LNCaP clone FGC (cell line): ENCODE data around the gene ACBD3.

Experiments used
- DNase-seq: peaks from one replicate; pipeline ENCODE4 v3.0.0-alpha.2; 2011; ENCODE audit warnings: low read depth
- H3K4me3 ChIP-seq: 2 replicates; pipeline ENCODE4 v1.5.1; 2011; ENCODE audit warnings: mild to moderate bottlenecking, low read depth, low read length, control low read depth
- CTCF ChIP-seq: IDR thresholded peaks from 2 replicates; pipeline ENCODE4 v1.5.1; 2012; ENCODE audit warnings: mild to moderate bottlenecking; ENCODE audit not compliant: control insufficient read depth, insufficient read depth; ENCODE audit errors: extremely low read depth

Gene ACBD3

DNA sequence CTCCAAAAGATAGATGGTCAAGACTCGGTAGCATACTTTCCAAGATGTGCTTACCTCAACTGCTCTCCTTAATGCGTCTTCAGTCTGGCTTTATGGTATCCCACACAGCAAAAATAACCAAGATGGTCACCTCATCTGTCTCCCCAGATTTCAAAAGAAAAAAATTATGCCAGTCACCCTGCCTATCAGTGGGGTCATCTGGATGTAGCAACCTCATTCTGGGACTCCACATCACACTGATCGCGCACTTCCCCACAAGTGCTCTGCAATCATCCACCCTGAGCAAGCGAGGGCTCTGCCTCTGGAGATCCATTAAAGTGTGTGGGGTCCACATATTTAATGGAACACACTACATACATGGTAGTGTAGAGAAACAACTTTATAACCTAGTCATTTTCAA lies 42.5 kb downstream of the ACBD3 start:
- no peak for DNase-seq
- no peak for TF ChIP-seq CTCF
- no peak overlapping the region for H3K4me3 ChIP-seq

GRCh38 chr1:226135709-226136108 lies 50.8 kb downstream of the ACBD3 start:
- no peak for TF ChIP-seq CTCF
- H3K4me3 ChIP-seq: no peak overlapping the region
- DNase-seq: no peak

DNA sequence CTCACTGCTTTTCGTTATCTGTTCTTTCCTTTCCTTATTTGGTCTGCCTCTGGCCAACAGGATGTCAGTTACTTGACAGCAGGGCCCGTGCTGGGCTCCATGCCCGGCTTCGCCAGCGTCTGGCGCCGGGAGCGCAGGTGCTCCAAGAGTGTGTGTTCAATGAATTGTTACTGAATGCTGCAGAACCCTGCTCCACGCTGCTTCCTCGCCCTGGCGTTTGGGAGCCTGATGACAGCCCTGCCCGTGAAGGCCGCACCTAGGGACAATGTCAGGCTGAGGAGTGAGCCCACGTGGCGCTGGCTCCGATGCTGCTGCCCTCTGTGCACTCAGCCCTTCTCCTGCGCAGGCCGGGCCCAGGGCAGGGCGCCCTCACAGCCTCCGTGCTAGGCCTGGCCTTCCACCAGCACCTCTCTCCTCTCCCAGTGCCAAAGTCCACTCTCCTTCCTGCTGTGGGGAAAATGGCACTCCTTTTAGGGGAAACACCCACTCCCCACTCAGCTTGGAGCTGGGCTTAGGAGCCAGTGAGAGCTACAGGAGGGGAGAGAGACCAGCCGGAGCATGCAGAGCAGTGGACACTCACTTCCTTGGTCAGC lies 51.4 kb downstream of the ACBD3 start:
- peak; percentile 86 for DNase-seq
- no peak for TF ChIP-seq CTCF
- H3K4me3 ChIP-seq: no peak overlapping the region

- DNase-seq: no peak
- H3K4me3 ChIP-seq: no peak overlapping the region
- TF ChIP-seq CTCF: no peak
Observed at GRCh38 chr1:226134170-226135058, 52.1 kb downstream of the ACBD3 start.

DNA sequence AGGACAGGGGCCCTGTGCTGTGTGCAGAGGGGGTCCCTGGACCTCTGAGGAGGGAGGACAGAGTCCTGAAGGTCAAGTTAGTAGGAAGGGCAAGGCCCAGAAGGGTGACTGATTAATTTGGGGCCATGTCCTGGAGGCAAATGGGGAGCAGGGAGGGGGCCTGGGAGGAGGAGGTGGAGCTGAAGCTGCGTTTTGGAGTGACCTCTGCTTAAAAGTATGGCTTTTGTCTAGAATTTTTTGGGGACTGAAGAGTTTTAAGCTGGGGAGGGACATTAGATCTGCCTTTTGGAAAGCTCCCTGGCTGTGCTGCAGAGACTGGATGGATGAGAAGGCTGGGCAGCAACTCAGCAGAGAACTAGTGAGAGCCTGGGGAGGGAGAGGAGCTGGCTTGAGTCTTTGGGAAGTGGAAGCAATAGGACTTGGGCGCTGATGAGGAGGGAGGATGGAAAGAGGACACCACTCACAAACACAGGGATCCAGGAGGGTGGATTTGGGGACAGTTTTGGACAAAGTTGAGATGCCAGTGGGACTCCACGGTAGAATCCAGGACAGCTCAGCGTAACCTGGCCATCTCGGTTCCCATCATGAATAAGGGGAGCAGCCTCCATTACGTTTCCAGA lies 52.9 kb downstream of the ACBD3 start:
- no peak for TF ChIP-seq CTCF
- DNase-seq: no peak

GRCh38 chr1:226132728-226133503 lies 53.6 kb downstream of the ACBD3 start:
- no peak for TF ChIP-seq CTCF
- H3K4me3 ChIP-seq: peak overlapping the region; percentile 29
- peak; percentile 95 for DNase-seq

More for the DNA sequence above, 52.9 kb downstream of the ACBD3 start:
- H3K4me3 ChIP-seq: peak overlapping the region; percentile 29
